Endothelial cell of umbilical vein (primary cell): ENCODE data around the gene RECK. TPM values are rescaled to one million over a fixed set of nuclear protein-coding genes. Genes with fewer than 3 reads are reported as not detected.

Experiments used
- BruUV-seq: library from RNA; stranded (reverse); fragments of 400-500 nt; replicated peaks from 2 replicates; lab custom pipeline; 2021; lab: Mats Ljungman, UMichigan
- CTCF ChIA-PET: fragments of 300-600, 350-600 bp; sonication (Branson Sonifier 250); formaldehyde crosslinking; loops from one replicate; lab custom pipeline; 2021; ENCODE audit warnings: antibody characterized with exemption, inconsistent platforms; lab: Charles Lee
- POLR2A ChIA-PET: fragments of 300-600, 350-600 bp; sonication (Branson Sonifier 250); formaldehyde crosslinking; loops from one replicate; lab custom pipeline; 2021; ENCODE audit warnings: antibody characterized with exemption, inconsistent platforms; lab: Charles Lee
- DNase-seq: peaks from one replicate; pipeline ENCODE4 v3.0.0-alpha.2; 2011; ENCODE audit warnings: low read depth, low spot score
- FAIRE-seq: peaks from 2 replicates; lab custom pipeline; 2011; peaks lifted over from hg19 to GRCh38; lab: Jason Lieb, UNC
- H2AFZ ChIP-seq: 2 replicates; pipeline ENCODE4 v1.6.0; 2012; ENCODE audit warnings: low read depth, low read length, control low read depth, inconsistent platforms
- H3K27ac ChIP-seq: 2 replicates; pipeline ENCODE4 v1.5.1; 2011; ENCODE audit warnings: low read depth, mild to moderate bottlenecking, control low read depth, low read length, moderate library complexity; ENCODE audit not compliant: insufficient read depth
- H3K27me3 ChIP-seq, 2 experiments: 2 replicates each; pipeline versions ENCODE4 v1.6.0 to v1.6.1; 2011; ENCODE audit warnings: low read length in 2 of 2, mixed read lengths in 1 of 2; ENCODE audit not compliant: control insufficient read depth in 2 of 2, insufficient read depth in 2 of 2
- H3K36me3 ChIP-seq, 2 experiments: 2 replicates in 1 of 2; 3 replicates in 1 of 2; pipeline ENCODE4 v1.5.1; 2011; ENCODE audit warnings: low read length in 2 of 2, mild to moderate bottlenecking in 1 of 2, moderate library complexity in 1 of 2; ENCODE audit not compliant: control insufficient read depth in 2 of 2, insufficient read depth in 2 of 2; ENCODE audit errors: extremely low read depth in 1 of 2
- H3K4me1 ChIP-seq: 3 replicates; pipeline ENCODE4 v1.5.1; 2011; ENCODE audit warnings: mild to moderate bottlenecking, low read length; ENCODE audit not compliant: control insufficient read depth, insufficient read depth; ENCODE audit errors: extremely low read depth
- H3K4me2 ChIP-seq: 2 replicates; pipeline ENCODE4 v1.6.1; 2011; ENCODE audit warnings: low read length, control low read depth, mixed read lengths; ENCODE audit not compliant: insufficient read depth
- H3K4me3 ChIP-seq, 3 experiments: fragments of 200-600 bp in 1 of 3; sonication (generic), shearing (Covaris generic) in 1 of 3; replicated peaks in 1 of 3; 2 replicates each; pipeline ENCODE4 v1.5.1; 2011 to 2016; ENCODE audit warnings: control low read depth in 3 of 3, low read length in 3 of 3, mild to moderate bottlenecking in 2 of 3, inconsistent platforms in 1 of 3, low read depth in 1 of 3, moderate library complexity in 1 of 3; ENCODE audit not compliant: insufficient read depth in 1 of 3
- H3K79me2 ChIP-seq: 2 replicates; pipeline ENCODE4 v1.6.0; 2012; ENCODE audit warnings: low read length, inconsistent platforms; ENCODE audit not compliant: control insufficient read depth, insufficient read depth
- H3K9ac ChIP-seq: replicated peaks from 2 replicates; pipeline ENCODE3; 2011; ENCODE audit warnings: low read length, control low read depth; ENCODE audit not compliant: insufficient read depth; ENCODE audit errors: extremely low read depth
- H3K9me1 ChIP-seq: replicated peaks from 3 replicates; pipeline ENCODE4 v1.6.0; 2011; ENCODE audit warnings: mild to moderate bottlenecking, low read length; ENCODE audit not compliant: control insufficient read depth, insufficient read depth; ENCODE audit errors: extremely low read depth
- H3K9me3 ChIP-seq: replicated peaks from 2 replicates; pipeline ENCODE4 v1.5.1; 2012; ENCODE audit warnings: low read length, inconsistent platforms; ENCODE audit not compliant: control insufficient read depth, insufficient read depth
- H4K20me1 ChIP-seq: replicated peaks from 2 replicates; pipeline ENCODE3; 2011; ENCODE audit warnings: mild to moderate bottlenecking, low read length; ENCODE audit not compliant: control insufficient read depth, insufficient read depth; ENCODE audit errors: extremely low read depth
- EZH2 ChIP-seq: IDR thresholded peaks from 2 replicates; pipeline ENCODE4 v1.6.1; 2012; ENCODE audit warnings: borderline replicate concordance, low read depth, mild to moderate bottlenecking, moderate library complexity, low read length, inconsistent platforms; ENCODE audit not compliant: severe bottlenecking
- FOS ChIP-seq: IDR thresholded peaks from 2 replicates; pipeline ENCODE4 v1.6.1; 2011; ENCODE audit warnings: mild to moderate bottlenecking, low read length, moderate library complexity, borderline replicate concordance; ENCODE audit not compliant: insufficient read depth
- GATA2 ChIP-seq: IDR thresholded peaks from 2 replicates; pipeline ENCODE4 v1.7.0; 2011; ENCODE audit warnings: low read depth, mild to moderate bottlenecking, moderate library complexity, mixed read lengths, low read length; ENCODE audit not compliant: insufficient read length, insufficient read depth
- JUN ChIP-seq: IDR thresholded peaks from 2 replicates; pipeline ENCODE4 v1.6.1; 2011; ENCODE audit warnings: borderline replicate concordance, low read depth; ENCODE audit not compliant: insufficient read length, insufficient read depth
- MYC ChIP-seq: IDR thresholded peaks from one replicate; pipeline ENCODE4 v1.6.1; 2011; ENCODE audit warnings: mild to moderate bottlenecking, low read depth, low read length
- POLR2A ChIP-seq: IDR thresholded peaks from 2 replicates; pipeline ENCODE4 v1.6.1; 2012; ENCODE audit warnings: low read depth, mild to moderate bottlenecking, control low read depth, low read length
- POLR2AphosphoS5 ChIP-seq: IDR thresholded peaks from 2 replicates; pipeline ENCODE4 v1.6.1; 2012; ENCODE audit warnings: low read depth, mild to moderate bottlenecking, control low read depth, low read length, moderate library complexity; ENCODE audit not compliant: insufficient read depth
- dilution Hi-C: fragments of 300-500 bp; cut with MboI; formaldehyde crosslinking; loops from one replicate; pipeline ENCODE4 v1.15.0; 2019; ENCODE audit warnings: low sequenced_read_pairs; ENCODE audit not compliant: extremely low pct_ligation_motif_present
- intact Hi-C: fragments of 100-400 bp; cut with micrococcal nuclease; formaldehyde crosslinking; loops from one replicate; pipeline ENCODE4 v1.10.0; 2022
- polyA plus RNA-seq, 4 experiments: library from polyadenylated mRNA; depleted of rRNA in 3 of 4; stranded (reverse) in 3 of 4; unstranded in 1 of 4; fragments of >200 nt; gene quantifications; 2 replicates each; pipeline versions ENCODE4 v1.2.1 to v1.2.3, GENCODE V29; 2011 to 2012; ENCODE audit warnings: missing spikeins in 1 of 4
- total RNA-seq: library from RNA; stranded (reverse); gene quantifications from 2 replicates; pipeline ENCODE4 v1.2.3, GENCODE V29; 2021
- TF ChIP-seq, protein P1 (sequence below), 2 donors: IDR thresholded peaks; 1 replicate in 1 of 2; 2 replicates in 1 of 2; pipeline ENCODE4 v1.5.1; 2011; ENCODE audit warnings: low read length in 2 of 2, mild to moderate bottlenecking in 2 of 2, moderate library complexity in 2 of 2, control low read depth in 1 of 2, inconsistent platforms in 1 of 2, low read depth in 1 of 2; ENCODE audit not compliant: insufficient read depth in 1 of 2; ENCODE audit errors: extremely low read depth in 1 of 2
- TF ChIP-seq, protein P2 (sequence below): IDR thresholded peaks from 2 replicates; pipeline ENCODE4 v1.6.1; 2011; ENCODE audit not compliant: insufficient read depth, insufficient read length

RECK gene
- total and polyA plus RNA-seq, 2 donors (not counting 3 experiments of a cell fraction or from before 2014, with no cell fraction given), result 12.0 to 14.1 TPM

- DNase-seq, result no peak
- H3K27ac ChIP-seq, result peak overlapping the region; percentile 90
- ChIA-PET CTCF (interaction anchor here (0.7 to 2.2 kb wide), 4 partner anchors 12 to 247 kb away, joined by 4 to 9 read pairs (median 8); no protein-coding TSS in a partner anchor), POLR2A (no interaction called here)
- dilution Hi-C loops, result no loop called here
- H3K9me3 ChIP-seq, result no peaks in the 10 kb centered on the region
- H4K20me1 ChIP-seq, result no peaks in the 10 kb centered on the region
- H3K4me2 ChIP-seq, result peak overlapping the region; percentile 17
- intact Hi-C loops, result loop anchor here (1.0 to 2.0 kb wide), 2 partner anchors 14 to 47 kb away; partner anchors contain the start of gene GLIPR2
- peak overlapping the region; percentile 36 for H3K9ac ChIP-seq
- no peaks in the 10 kb centered on the region for H3K79me2 ChIP-seq
- no peaks in the 10 kb centered on the region for H3K27me3 ChIP-seq
- H3K36me3 ChIP-seq, result no peaks in the 10 kb centered on the region
- H3K9me1 ChIP-seq, result no peaks in the 10 kb centered on the region
- H2AFZ ChIP-seq, result no peak overlapping the region
- no TSS peak for BruUV-seq
- H3K4me3 ChIP-seq, result no peak overlapping the region
- TF ChIP-seq, protein P1, sequence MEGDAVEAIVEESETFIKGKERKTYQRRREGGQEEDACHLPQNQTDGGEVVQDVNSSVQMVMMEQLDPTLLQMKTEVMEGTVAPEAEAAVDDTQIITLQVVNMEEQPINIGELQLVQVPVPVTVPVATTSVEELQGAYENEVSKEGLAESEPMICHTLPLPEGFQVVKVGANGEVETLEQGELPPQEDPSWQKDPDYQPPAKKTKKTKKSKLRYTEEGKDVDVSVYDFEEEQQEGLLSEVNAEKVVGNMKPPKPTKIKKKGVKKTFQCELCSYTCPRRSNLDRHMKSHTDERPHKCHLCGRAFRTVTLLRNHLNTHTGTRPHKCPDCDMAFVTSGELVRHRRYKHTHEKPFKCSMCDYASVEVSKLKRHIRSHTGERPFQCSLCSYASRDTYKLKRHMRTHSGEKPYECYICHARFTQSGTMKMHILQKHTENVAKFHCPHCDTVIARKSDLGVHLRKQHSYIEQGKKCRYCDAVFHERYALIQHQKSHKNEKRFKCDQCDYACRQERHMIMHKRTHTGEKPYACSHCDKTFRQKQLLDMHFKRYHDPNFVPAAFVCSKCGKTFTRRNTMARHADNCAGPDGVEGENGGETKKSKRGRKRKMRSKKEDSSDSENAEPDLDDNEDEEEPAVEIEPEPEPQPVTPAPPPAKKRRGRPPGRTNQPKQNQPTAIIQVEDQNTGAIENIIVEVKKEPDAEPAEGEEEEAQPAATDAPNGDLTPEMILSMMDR (IDR thresholded peaks at IDR 0.05; ENCODE audit: extremely low read depth in 1 of 2, insufficient read depth in 1 of 2, low read depth in 1 of 2, low read length in 2 of 2), result no peak
- no peak for TF ChIP-seq FOS
- TF ChIP-seq MYC, result no peak
- no peak for TF ChIP-seq GATA2
- TF ChIP-seq, protein P2, sequence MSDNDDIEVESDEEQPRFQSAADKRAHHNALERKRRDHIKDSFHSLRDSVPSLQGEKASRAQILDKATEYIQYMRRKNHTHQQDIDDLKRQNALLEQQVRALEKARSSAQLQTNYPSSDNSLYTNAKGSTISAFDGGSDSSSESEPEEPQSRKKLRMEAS, result no peak
- TF ChIP-seq POLR2AphosphoS5, result no peak
- TF ChIP-seq JUN, result no peak
- no peak for TF ChIP-seq EZH2
- TF ChIP-seq POLR2A, result no peak
- H3K4me1 ChIP-seq, result peaks cover 46% of the 10 kb centered on the region
- FAIRE-seq, result peak; percentile 55
These were observed 114.0 kb downstream of the RECK start for GRCh38 chr9:36150574-36151315.
